Measurements from ENCODE around the gene BRINP2.

The BRINP2 gene

DNA sequence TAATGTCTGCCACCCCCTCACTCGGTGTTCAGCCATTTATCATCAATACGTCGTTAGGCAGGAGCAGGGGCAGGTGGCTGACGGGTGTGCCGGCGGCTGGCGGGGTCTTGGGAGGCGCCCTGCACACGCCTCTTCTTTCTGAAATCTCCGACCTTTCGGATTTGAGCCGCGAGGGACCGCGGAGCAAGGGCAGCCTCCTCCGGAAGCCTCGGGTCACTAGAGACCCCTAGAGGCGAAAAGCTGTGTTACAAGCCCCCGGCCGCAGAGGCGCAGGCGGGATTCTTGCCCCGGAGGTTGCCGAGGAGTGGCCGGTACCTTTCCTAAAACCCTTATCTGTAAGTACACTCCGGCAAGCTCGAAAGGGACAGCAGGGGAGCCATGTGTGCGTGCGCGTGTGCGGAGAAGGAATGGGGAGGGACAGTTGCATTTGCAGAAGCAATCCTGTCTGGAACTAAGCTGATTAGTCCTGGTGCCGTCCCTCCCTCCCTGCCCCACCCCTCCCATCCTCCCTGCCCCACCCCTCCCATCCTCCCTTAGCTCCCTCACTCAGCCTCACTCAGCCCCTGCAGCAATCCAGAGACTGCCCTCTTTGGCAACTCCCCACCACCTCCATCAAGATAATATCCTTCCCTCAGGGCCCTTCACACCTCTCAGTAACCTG, 11.0 kb downstream of the BRINP2 start:
- DNase-seq (ENCODE audit: insufficient read length, low spot score) (no peak), FAIRE-seq (no peak)
- TF ChIP-seq POLR2A (IDR thresholded peaks at IDR 0.05; ENCODE audit: low read depth, low read length): no peak

DNA sequence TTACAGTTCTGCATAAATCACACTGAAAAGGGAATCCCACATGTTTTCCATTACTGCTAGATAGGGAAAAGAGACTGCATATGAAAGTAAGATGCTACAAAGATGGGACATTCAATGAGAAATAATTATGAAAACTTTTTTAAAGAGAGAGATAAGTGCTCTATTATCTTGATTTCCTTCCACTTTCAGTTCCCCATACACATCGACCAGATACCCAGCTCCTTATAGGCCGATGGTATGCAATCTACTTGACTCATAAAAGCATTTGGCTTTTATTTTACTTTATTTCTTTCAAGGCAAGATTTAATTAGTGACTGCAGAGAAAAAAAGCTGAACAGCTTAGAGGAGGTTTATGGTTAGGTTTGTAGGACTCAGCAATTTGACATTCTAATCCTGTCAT, 13.1 kb downstream of the BRINP2 start:
- no peak for DNase-seq (ENCODE audit: insufficient read length, low spot score)

DNA sequence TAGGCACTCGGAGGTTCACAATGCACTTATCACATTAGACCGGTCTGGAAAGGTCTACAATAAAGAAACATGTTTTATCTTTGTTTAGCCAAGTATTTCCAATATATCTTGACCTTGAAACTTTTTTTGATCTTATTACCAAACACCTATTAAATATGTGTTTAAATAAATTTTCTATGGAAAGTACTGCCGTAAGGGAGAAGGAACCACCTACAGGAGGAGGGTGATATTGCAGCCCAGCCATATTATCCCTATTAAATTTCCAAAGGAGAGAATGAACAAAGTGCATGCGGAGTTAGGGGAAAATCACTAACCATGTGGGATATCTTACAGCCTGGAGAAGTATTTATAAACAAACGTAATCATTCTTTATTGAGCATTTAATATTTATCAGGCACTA, 14.5 kb downstream of the BRINP2 start:
- no peak for DNase-seq (ENCODE audit: insufficient read length, low spot score)
- FAIRE-seq: no peak
- no peak for TF ChIP-seq POLR2A (IDR thresholded peaks at IDR 0.05; ENCODE audit: low read depth, low read length)

More for the DNA sequence above, 13.1 kb downstream of the BRINP2 start:
- TF ChIP-seq POLR2A (IDR thresholded peaks at IDR 0.05; ENCODE audit: low read depth, low read length): no peak
- FAIRE-seq: no peak

DNA sequence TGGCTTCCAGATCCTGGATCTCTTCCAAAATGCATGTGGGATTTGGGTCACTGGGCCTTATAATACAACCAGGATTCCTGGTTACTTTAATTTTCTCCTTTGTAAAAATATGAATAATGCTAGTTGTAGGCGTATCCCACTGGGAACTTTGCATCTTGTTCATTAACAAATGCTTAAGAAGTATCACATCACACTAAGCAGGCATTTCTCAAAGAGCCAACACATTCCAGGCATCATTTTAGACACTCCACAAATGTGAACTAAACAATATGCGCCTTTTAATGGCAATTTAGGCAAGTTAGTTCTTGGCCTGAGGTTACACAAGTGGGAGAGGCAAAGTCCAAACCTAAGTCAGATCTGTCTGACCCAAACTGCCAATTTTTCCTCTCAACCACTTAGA, 15.9 kb downstream of the BRINP2 start:
- FAIRE-seq (no peak), DNase-seq (ENCODE audit: insufficient read length, low spot score) (no peak)
- no peak for TF ChIP-seq POLR2A (IDR thresholded peaks at IDR 0.05; ENCODE audit: low read depth, low read length)

DNA sequence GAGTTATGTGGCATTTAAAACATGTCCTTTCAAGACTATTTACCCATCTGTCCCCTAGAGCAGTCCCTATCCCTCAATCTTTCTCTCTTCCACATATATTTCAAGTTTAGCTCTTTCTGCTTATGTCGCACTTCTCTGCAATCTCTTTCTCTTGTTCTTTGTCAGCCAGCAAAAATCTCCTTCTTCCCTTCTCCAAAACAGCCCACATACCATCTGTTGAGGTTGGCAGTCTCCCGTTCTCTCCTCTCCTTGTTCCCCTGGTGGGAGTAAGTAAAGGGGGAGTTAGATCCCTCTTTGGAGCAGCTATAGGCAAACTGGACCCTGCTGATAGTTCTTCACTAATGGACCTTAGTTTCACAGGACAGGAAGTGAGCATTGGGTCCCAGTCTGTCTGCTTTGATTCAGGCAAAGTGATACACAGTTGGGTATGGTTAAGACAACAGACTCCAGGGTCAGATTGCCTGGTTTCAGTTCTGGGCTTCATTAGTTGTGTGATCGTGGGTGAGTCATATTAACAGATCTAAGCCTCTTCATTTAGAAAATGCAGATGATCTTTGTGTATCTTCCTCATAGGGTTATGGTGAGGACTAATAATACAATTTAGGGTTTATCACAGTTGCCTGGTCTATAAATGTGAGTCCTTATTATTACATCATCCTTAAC, 19.7 kb downstream of the BRINP2 start:
- no peak for TF ChIP-seq POLR2A (IDR thresholded peaks at IDR 0.05; ENCODE audit: low read depth, low read length)
- DNase-seq (ENCODE audit: insufficient read length, low spot score) (no peak), FAIRE-seq (no peak)

DNA sequence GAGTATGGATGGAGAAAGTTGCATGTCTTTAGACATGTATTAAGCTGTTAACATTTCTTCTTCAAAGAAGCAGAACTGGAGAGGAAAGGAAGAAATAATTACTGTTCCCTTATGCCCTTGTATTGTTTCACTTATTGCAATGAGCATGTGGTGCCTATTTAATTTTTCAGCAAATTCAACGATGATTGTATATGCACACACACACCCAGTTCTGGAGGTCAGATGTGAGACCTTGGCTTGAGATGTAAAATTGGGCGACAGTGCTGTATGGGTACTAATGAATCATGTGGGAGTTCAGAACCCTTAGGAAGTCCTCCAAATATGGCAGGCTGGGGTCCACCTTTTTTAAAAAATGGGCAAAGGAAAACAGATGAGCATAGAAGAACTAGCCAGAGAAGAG, 27.5 kb downstream of the BRINP2 start:
- DNase-seq (ENCODE audit: insufficient read length, low spot score) (no peak), FAIRE-seq (no peak)
- TF ChIP-seq POLR2A (IDR thresholded peaks at IDR 0.05; ENCODE audit: low read depth, low read length): no peak

DNA sequence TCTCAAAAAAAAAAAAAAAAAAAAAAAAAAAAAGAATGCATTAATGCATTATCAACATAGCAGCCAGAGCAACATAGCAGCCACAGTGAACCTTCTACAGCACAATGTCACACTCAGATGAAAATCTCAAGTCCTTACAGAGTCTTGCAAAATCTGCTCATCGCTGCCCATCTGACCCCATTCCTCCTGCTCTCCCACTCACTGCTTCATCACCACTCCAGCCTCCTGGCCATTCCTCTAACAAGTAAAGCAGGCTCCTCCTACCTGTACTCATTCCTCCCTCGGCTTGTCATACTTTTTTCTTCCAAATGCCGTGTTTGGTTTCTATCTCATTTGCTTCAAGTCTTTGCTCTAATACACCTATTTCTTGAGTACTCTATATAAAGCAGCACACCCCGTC, 29.5 kb downstream of the BRINP2 start:
- TF ChIP-seq POLR2A (IDR thresholded peaks at IDR 0.05; ENCODE audit: low read depth, low read length): no peak
- no peak for DNase-seq (ENCODE audit: insufficient read length, low spot score)
- no peak for FAIRE-seq

DNA sequence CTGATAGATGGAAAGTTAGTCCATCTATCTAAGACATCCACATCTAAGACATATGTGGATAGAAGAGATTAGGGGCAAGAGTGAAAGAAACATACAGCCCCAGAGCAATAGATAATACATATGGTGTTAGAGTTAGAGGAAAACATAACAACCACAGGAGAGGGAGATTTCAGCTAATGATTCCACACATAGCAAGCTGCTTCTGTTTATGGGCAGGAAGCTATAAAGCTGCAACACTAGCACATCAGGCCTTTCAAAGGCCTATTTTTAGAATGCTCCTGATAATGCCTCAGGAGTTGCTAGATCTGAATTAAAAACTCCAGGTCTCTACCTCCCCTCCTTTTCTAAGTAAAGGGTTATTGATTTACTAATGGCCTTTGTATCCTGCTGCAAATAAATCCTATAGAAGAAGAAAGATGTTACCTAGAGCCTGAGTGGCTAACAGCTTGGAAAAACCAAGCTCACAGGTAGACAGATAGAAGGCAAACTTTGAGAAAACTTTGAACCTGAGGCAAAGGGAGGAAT, 36.1 kb downstream of the BRINP2 start:
- FAIRE-seq (no peak), DNase-seq (ENCODE audit: insufficient read length, low spot score) (no peak)
- no peak for TF ChIP-seq POLR2A (IDR thresholded peaks at IDR 0.05; ENCODE audit: low read depth, low read length)

DNA sequence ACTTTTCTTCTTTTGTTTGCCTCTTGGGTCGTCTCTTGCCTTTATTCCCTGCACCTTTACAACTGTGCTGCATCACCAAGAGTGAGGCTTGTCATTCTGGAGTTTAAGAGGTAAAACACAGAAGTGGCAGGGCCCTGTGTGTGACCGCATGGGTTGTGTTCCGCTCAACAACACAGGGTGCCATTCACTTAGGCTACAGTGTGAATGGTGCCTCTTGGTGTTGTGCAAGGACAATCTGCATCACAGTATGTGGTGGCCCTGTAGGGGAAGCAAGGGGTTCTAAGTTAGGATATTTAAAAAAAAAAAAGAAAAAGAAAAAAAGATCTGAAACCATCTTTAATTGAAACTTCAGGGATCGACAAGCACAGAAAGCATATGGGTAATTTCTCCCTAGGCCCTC, 38.2 kb downstream of the BRINP2 start:
- no peak for TF ChIP-seq POLR2A (IDR thresholded peaks at IDR 0.05; ENCODE audit: low read depth, low read length)
- FAIRE-seq (no peak), DNase-seq (ENCODE audit: insufficient read length, low spot score) (no peak)

DNA sequence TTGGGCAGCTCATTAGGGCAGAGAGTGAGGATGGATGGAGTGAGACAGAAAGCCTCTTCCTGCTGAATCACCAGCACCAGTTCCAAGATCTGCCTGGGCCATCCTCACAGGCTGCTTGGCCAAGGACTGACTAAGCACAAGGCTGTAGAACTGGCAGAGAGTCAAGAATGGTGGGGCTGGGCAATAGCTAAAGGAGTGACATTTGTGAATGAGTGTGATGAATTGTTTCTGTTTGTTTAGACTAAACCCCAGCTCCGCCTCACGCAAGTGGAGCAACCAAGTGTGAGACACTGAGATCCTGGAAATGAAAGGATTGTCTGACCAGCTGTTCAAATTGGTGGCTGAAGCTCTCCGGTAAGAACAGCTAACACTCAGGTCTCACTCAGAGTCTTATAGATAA, 38.6 kb downstream of the BRINP2 start:
- FAIRE-seq: peak; percentile 52
- no peak for TF ChIP-seq POLR2A (IDR thresholded peaks at IDR 0.05; ENCODE audit: low read depth, low read length)
- DNase-seq (ENCODE audit: insufficient read length, low spot score): peak; percentile 21

DNA sequence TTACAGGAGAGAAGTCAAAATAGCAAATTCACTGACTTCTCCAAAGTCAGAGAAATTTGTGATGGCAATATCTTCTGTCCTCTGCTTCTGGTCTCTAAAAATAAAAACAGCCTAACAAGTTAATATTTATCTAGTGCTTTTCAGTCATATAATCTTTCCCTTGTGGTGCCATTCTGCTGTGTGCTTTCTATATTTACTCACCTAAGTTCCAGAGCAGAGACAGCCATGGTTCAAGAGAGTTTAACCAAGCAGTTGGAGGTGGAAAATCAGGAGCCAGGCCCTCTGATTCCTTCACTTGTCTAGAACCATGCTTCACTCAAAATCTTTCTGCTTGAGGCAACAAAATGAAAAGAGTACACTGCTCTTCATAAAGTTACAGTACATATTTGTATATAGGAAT, 39.3 kb downstream of the BRINP2 start:
- no peak for FAIRE-seq
- DNase-seq (ENCODE audit: insufficient read length, low spot score): no peak
- no peak for TF ChIP-seq POLR2A (IDR thresholded peaks at IDR 0.05; ENCODE audit: low read depth, low read length)

DNA sequence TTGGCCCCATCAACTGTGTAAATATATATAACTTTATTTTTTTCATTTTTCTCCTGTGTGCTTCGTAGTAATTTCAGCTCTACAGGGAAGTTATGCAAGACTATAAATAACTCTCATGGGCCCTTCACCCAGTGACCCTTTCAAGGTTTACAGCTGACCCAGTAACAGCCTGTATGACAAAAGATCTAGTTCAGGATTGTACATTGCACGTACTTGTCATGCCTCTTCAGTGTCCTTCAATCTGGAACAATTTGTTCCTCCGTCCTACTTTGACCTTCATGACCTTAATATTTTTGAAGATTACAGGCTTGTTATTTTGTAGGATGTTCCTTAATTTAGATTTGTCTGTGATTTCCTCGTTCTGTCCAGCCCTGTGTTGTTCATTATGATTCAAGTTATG, 40.5 kb downstream of the BRINP2 start:
- FAIRE-seq: no peak
- no peak for TF ChIP-seq POLR2A (IDR thresholded peaks at IDR 0.05; ENCODE audit: low read depth, low read length)
- no peak for DNase-seq (ENCODE audit: insufficient read length, low spot score)

DNA sequence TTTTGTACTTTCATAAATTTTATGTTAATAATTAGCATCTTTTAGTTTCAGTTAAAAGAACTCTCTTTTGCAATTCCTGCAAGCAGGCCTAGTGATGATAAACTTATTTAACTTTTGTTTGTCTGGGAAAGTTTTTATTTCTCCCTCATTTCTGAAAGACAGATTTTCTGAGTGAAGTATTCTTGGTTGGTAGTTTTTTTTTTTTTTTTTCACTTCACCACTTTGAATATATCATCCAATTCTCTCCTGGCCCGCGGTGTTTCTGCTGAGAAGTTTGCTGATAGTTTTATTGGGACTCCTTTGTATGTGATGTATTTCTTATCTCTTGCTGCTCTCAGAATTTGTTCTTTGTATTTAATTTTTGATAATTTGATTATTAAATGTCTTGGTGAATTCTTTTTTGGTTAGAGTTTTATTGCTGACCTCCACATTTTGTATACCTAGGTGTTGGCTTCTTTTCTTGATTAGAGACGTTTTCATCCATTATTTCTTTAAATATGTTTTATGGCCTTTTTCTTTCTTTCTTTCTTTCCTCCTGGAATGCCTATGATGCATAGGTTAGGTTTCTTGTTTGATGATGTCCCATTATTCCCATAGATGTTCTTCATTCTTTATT, 45.9 kb downstream of the BRINP2 start:
- no peak for FAIRE-seq
- TF ChIP-seq POLR2A (IDR thresholded peaks at IDR 0.05; ENCODE audit: low read depth, low read length): no peak
- DNase-seq (ENCODE audit: insufficient read length, low spot score): no peak

DNA sequence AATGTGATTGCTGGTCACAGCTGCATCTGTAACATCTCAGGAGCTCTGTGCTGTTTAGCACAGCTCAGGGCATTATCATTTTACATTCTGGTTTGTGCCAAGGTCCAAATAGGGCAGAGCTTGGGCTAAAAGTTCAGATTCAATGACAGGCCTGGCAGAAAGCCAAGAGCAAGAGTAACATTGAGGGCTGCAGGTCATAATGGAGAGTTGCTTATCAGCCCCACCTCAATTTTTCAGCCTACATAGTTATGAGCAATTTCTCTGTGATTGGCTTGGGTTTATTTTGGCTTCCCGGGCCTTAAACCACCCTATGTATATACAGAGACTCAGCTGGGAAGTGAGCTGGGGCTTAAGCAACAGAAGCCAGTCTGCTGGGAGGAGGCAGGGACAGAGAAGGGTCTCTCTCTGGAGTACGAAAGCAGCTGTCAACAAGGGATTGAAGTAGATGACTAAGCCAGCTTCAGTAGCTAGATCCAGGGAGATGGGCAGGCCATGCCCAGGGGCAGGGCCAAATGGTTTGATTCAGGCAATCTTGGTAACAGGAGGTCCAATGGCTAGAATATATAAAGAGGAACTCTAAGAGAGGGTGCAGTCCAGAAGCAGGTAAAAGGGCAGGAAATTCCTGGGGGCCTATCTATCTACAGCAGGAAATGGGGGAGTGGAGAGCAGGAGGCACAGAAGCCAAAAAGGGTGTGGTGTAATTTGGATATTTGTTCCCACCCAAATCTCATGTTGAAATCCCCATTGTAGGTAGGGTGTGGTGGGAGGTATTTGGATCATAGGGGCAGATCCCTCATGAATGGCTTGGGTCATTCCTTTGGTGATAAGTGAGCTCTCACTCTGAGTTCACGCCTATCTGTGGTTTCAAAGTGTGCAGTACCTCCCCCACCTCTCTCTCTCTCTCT, 49.0 kb downstream of the BRINP2 start:
- no peak for FAIRE-seq
- TF ChIP-seq POLR2A (IDR thresholded peaks at IDR 0.05; ENCODE audit: low read depth, low read length): no peak
- DNase-seq (ENCODE audit: insufficient read length, low spot score): no peak

Data from H54 (cell line).